Adrenal gland (tissue), 12 donors: ENCODE results near the gene NF1. TPM values are rescaled to one million over a fixed set of nuclear protein-coding genes. Genes with fewer than 3 reads are reported as not detected.
"Not testable (repeated sequence)": the region's sequence is repeated elsewhere in the genome, so short reads cannot be mapped to it uniquely, and the experiment has no call there.

Experiments used
- DNase-seq, 7 donors: peaks; one replicate each; pipeline ENCODE4 v3.0.0-alpha.2; 2019 to 2020
- H3K27ac ChIP-seq, 5 donors: fragments of 200-600 bp; sonication (generic) in 4 of 5; 1 replicate in 3 of 5; 2 replicates in 2 of 5; pipeline versions ENCODE4 v1.5.1 to v1.8.0; 2016 to 2020; ENCODE audit warnings: mild to moderate bottlenecking in 1 of 5
- H3K27me3 ChIP-seq: fragments of 200-600 bp; 2 replicates; pipeline ENCODE4 v1.8.0; 2021
- H3K36me3 ChIP-seq, 2 donors: fragments of 200-600 bp; replicated peaks in 1 of 2; 1 replicate in 1 of 2; 2 replicates in 1 of 2; pipeline versions ENCODE4 v1.5.1 to v1.8.0; 2018 to 2022
- H3K4me1 ChIP-seq, 2 donors: fragments of 200-600 bp; replicated peaks in 1 of 2; 1 replicate in 1 of 2; 2 replicates in 1 of 2; pipeline versions ENCODE4 v1.5.1 to v1.8.0; 2018 to 2021
- H3K4me3 ChIP-seq, 4 donors: fragments of 200-600 bp; sonication (generic) in 3 of 4; one replicate each; pipeline ENCODE4 v1.5.1; 2016 to 2018
- H3K9me3 ChIP-seq, 3 donors: fragments of 200-600 bp; sonication (generic) in 1 of 3; replicated peaks in 1 of 3; 1 replicate in 2 of 3; 2 replicates in 1 of 3; pipeline versions ENCODE4 v1.5.1 to v1.8.0; 2016 to 2021
- POLR2A ChIP-seq, 2 donors: fragments of 450-650 bp; IDR thresholded peaks; one replicate each; pipeline ENCODE4 v1.6.1; 2017; ENCODE audit warnings: antibody characterized with exemption in 2 of 2, mild to moderate bottlenecking in 2 of 2, moderate library complexity in 1 of 2
- WGBS, 4 donors: extraction: QIAGEN DNeasy Blood & Tissue Kit in 2 of 4; methylation state at CpG; one replicate each; pipeline versions ENCODE4 v1.1.5 to v1.1.7; 2013 to 2017; 5-methylcytosine and 5-hydroxymethylcytosine counted together
- intact Hi-C, 2 donors: fragments of 100-400 bp; cut with DNase I; formaldehyde crosslinking; loops; one replicate each; pipeline versions ENCODE4 v1.14.1 to v1.15.0; 2022 to 2023
- polyA plus RNA-seq, 3 donors: library from polyadenylated mRNA; stranded (reverse); fragments of 200-250 nt in 2 of 3; fragments of 350-450 nt in 1 of 3; fragmentation: Illumina TruSeq in 1 of 3; extraction: RNeasy Lipid Tissue Mini Kit (QIAGEN cat#74804) in 1 of 3; gene quantifications; one replicate each; pipeline ENCODE4 v1.2.3, GENCODE V29; 2013 to 2014
- total RNA-seq, 9 donors: library from RNA; depleted of rRNA in 4 of 9; stranded (reverse); fragments of >200 nt in 4 of 9; fragments of 120-200 nt in 1 of 9; fragmentation: NEBNext Ultra II Directional in 1 of 9; extraction: Animal tissue kit (Norgen Biotek cat#: 25700) in 1 of 9; gene quantifications; one replicate each; pipeline versions ENCODE4 v1.1.0 to v1.2.4, GENCODE V29; 2013 to 2023
- TF ChIP-seq, protein P1 (sequence below), 6 experiments: fragments of 450-650 bp in 4 of 6; fragments of 200-600 bp in 2 of 6; sonication (generic) in 1 of 6; IDR thresholded peaks; 1 replicate in 5 of 6; 2 replicates in 1 of 6; pipeline versions ENCODE4 v1.5.1 to v1.8.0; 2016 to 2021; ENCODE audit warnings: antibody characterized with exemption in 6 of 6, mild to moderate bottlenecking in 2 of 6, moderate library complexity in 1 of 6
- donor health status: healthy with polysubstance abuse.
- donor health status: Bipolar disorder and iron deficiency.
- donor health status: DM: yes; HTN: yes; CAD: no.
- donor health status: DM: no; HTN: no; CAD: no.
- donor health status: DM: no; HTN: no; CAD: no.
- donor health status: DM: yes; HTN: yes; CAD: no.

The NF1 gene
- total and polyA plus RNA-seq, 12 donors = 8.8 to 91.3 (median 53.5) TPM

DNA sequence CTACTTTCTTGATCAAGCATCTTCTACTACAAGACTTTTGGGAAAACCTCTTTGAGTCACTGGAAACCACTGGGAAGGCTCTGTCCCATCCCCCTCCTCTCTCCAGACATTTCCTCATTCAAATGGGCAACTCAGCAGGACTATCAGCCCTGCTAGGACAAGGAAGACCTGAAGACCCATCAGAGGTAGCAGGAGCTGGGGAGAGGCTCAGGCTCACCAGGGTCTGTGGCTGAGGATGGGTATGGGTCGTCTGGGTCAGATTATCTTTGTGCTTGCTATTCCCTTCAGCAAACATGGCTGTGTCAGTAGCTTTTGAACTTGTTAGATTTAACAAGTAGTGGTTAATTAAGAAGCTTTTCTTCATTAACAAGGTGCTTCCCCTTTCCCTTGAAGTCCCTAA is 15.0 kb upstream of the NF1 start:
- Histone ChIP-seq H3K27me3 (no peaks in the 10 kb centered on the region), H3K4me1 (no peaks in the 10 kb centered on the region), H3K27ac (no peak overlapping the region), H3K9me3 (no peaks in the 10 kb centered on the region), H3K36me3 (no peaks in the 10 kb centered on the region), H3K4me3 (no peak overlapping the region)
- 40 to 75% (median 55%) methylated on average over 1 of the region's 1 CpG for WGBS, 4 donors
- DNase-seq = no peak
- intact Hi-C loops = no loop called here
- TF ChIP-seq, protein P1, sequence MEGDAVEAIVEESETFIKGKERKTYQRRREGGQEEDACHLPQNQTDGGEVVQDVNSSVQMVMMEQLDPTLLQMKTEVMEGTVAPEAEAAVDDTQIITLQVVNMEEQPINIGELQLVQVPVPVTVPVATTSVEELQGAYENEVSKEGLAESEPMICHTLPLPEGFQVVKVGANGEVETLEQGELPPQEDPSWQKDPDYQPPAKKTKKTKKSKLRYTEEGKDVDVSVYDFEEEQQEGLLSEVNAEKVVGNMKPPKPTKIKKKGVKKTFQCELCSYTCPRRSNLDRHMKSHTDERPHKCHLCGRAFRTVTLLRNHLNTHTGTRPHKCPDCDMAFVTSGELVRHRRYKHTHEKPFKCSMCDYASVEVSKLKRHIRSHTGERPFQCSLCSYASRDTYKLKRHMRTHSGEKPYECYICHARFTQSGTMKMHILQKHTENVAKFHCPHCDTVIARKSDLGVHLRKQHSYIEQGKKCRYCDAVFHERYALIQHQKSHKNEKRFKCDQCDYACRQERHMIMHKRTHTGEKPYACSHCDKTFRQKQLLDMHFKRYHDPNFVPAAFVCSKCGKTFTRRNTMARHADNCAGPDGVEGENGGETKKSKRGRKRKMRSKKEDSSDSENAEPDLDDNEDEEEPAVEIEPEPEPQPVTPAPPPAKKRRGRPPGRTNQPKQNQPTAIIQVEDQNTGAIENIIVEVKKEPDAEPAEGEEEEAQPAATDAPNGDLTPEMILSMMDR (IDR thresholded peaks at IDR 0.05) = no peak
- TF ChIP-seq POLR2A (IDR thresholded peaks at IDR 0.05) = no peak

DNA sequence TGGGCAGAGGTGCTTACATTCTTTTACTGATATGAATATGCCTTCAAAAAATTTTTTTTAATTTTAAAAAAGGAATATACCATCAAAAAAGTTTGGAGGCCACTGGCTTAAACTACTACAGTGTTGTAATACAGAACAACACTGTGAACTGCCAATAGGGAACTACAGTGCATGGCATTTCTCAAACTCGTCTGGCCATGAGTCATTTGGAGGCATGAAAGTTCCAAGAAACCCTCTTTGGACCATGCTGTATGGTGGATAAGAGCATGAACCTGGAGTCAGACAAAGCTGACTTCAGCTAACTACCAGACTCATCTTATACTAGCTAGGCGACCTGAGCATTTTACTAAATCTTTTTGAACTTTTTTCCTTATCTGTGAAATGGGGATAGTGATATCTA is 9.2 kb upstream of the NF1 start:
- Histone ChIP-seq H3K27me3 (no peaks in the 10 kb centered on the region), H3K4me3 (no peak overlapping the region), H3K4me1 (no peaks in the 10 kb centered on the region), H3K36me3 (no peaks in the 10 kb centered on the region), H3K9me3 (no peaks in the 10 kb centered on the region), H3K27ac (no peak overlapping the region)
- intact Hi-C loops = no loop called here
- WGBS, 4 donors = 54 to 69% (median 63%) methylated on average over 2 of the region's 2 CpGs
- peak in 2 of 7 donors; percentile 35 to 55 for DNase-seq
- TF ChIP-seq, protein P1 (IDR thresholded peaks at IDR 0.05) = peak in 1 of 6 experiments; percentile 9
- no peak for TF ChIP-seq POLR2A (IDR thresholded peaks at IDR 0.05)

DNA sequence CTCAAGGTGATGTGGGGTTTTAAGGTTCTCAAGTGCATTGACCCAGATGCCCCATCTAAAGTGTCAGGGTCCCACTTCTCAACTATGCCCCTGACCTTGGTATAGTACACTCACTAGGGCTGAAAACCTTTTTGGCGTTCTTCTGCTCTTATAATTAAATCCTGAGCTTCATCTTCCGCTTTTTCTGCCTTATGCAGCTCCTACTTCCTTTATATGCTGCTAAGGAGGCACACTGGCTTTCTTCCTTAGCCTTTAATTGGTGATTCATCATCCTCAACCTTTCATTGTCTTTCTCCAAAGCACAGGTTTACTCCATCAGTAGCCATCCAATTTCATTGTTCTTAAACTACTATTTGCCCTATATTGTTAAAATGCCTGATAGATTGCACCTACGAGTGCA is 5.3 kb upstream of the NF1 start:
- peaks cover 0 to 5% of the 10 kb centered on the region in 2 donors for H3K4me1 ChIP-seq
- no peak overlapping the region for H3K4me3 ChIP-seq
- DNase-seq = no peak
- 88 to 97% (median 94%) methylated on average over 3 of the region's 3 CpGs for WGBS, 4 donors
- no peak for TF ChIP-seq POLR2A (IDR thresholded peaks at IDR 0.05)
- TF ChIP-seq, protein P1 (IDR thresholded peaks at IDR 0.05) = no peak
- H3K27ac ChIP-seq = no peak overlapping the region
- intact Hi-C loops = no loop called here
- H3K27me3 ChIP-seq = no peaks in the 10 kb centered on the region
- no peaks in the 10 kb centered on the region for H3K36me3 ChIP-seq
- no peaks in the 10 kb centered on the region for H3K9me3 ChIP-seq

DNA sequence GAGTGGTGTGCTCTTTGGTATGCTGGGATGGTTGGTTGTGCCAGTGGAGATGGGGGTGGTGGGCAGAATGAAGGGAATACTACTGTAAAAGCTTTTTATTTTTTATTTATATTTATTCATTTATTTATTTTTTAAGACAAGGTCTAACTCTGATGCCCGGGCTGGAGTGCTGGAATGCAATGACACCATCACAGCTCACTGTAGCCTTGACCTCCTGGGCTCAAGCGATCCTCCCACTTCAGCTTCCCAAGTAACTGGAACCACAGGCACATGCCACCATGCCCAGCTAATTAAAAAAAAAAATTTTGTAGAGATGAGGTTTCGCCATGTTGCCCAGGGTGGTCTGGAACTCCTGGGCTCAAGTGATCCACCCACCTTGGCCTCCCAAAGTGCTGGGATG is 4.1 kb upstream of the NF1 start:
- H3K36me3 ChIP-seq, intact Hi-C loops: not testable (repeated sequence)
- DNase-seq = peak in 5 of 7 donors; percentile 44 to 59 (median 53)

DNA sequence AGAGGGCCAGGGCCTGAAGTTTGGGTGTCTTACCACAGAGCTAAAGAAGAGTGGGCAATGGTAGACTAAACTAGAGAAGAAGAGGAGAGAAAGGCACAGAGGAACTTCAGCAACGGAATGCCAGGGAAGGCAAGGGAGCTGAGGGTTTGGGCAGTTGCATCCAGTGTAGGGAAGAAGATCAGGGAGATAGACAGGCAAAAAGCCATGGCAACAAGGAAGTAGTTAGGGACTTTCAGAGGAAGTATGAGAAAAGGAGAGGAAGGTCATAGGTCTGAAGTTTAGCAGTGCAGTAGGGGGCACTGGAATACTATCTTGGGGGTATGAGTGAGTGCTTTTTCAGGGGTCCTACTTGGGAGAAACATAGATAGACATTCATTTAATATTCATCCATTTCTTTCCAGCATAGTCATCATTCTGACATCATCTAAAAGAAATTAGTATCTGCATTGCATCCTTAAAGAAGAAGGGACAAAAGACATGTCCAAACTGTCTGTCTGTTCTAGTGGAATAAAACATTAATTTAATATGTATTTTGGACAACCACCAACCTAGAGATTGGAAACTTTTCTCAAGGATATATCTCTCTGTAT is 2.2 kb upstream of the NF1 start:
- Histone ChIP-seq H3K4me3 (no peak overlapping the region), H3K36me3 (no peaks in the 10 kb centered on the region), H3K9me3 (no peaks in the 10 kb centered on the region), H3K27ac (no peak overlapping the region), H3K27me3 (no peaks in the 10 kb centered on the region), H3K4me1 (peaks cover 0 to 5% of the 10 kb centered on the region in 2 donors)
- TF ChIP-seq, protein P1 (IDR thresholded peaks at IDR 0.05) = no peak
- no peak for TF ChIP-seq POLR2A (IDR thresholded peaks at IDR 0.05)
- WGBS, 4 donors = 78 to 100% (median 92%) methylated on average over 1 of the region's 1 CpG
- intact Hi-C loops = no loop called here
- DNase-seq = no peak

More for the DNA sequence above, 4.1 kb upstream of the NF1 start:
- not testable (repeated sequence) for H3K4me1 ChIP-seq, H3K4me3 ChIP-seq, H3K9me3 ChIP-seq, H3K27ac ChIP-seq, H3K27me3 ChIP-seq
- 55 to 70% (median 58%) methylated on average over 3 of the region's 3 CpGs for WGBS, 4 donors
